PC-3 (cell line): ENCODE results near the gene HERC3. TPM values are rescaled to one million over a fixed set of nuclear protein-coding genes. Genes with fewer than 3 reads are reported as not detected.

Experiments used
- ATAC-seq: fragments of 200-7000 bp; cut with Tn5 transposase; 2 replicates; pipeline ENCODE4 v1.9.1; 2020; ENCODE audit warnings: mild to moderate bottlenecking, moderate library complexity
- BruUV-seq: library from RNA; stranded (reverse); fragments of 400-500 nt; replicated peaks from 2 replicates; lab custom pipeline; 2021; lab: Mats Ljungman, UMichigan
- CTCF ChIA-PET: fragments of 300-600 bp; sonication (Branson Sonifier 250); formaldehyde crosslinking; loops from one replicate; lab custom pipeline; 2022; ENCODE audit warnings: antibody characterized with exemption; lab: Charles Lee
- POLR2A ChIA-PET: fragments of 300-600 bp; sonication (Branson Sonifier 250); formaldehyde crosslinking; loops from one replicate; lab custom pipeline; 2022; ENCODE audit warnings: antibody characterized with exemption; ENCODE audit not compliant: unreplicated experiment; lab: Charles Lee
- DNase-seq: peaks from one replicate; pipeline ENCODE4 v3.0.0-alpha.2; 2015
- H2AFZ ChIP-seq: fragments of 300-600 bp; sonication (generic); 2 replicates; pipeline ENCODE4 v1.6.0; 2016; ENCODE audit warnings: antibody characterized with exemption, low read length
- H3F3A ChIP-seq: fragments of 300-600 bp; sonication (generic); one replicate; pipeline ENCODE4 v1.6.0; 2017; ENCODE audit warnings: antibody characterized with exemption, low read length, control low read depth, mild to moderate bottlenecking; ENCODE audit not compliant: unreplicated experiment
- H3K27ac ChIP-seq: fragments of 300-600 bp; sonication (generic); 2 replicates; pipeline ENCODE4 v1.5.1; 2016; ENCODE audit warnings: mild to moderate bottlenecking, low read length
- H3K27me3 ChIP-seq: fragments of 300-600 bp; sonication (generic); 2 replicates; pipeline ENCODE4 v1.6.1; 2016; ENCODE audit warnings: low read length, mixed read lengths
- H3K36me3 ChIP-seq: fragments of 300-600 bp; sonication (generic); 2 replicates; pipeline ENCODE4 v1.6.1; 2016; ENCODE audit warnings: low read depth, mixed run types, low read length, mixed read lengths
- H3K4me1 ChIP-seq: fragments of 300-600 bp; sonication (generic); 2 replicates; pipeline ENCODE4 v1.5.1; 2016; ENCODE audit warnings: low read length; ENCODE audit not compliant: insufficient read depth
- H3K4me2 ChIP-seq: fragments of 300-600 bp; sonication (generic); 2 replicates; pipeline ENCODE4 v1.6.0; 2016; ENCODE audit warnings: low read length
- H3K4me3 ChIP-seq: fragments of 300-600 bp; sonication (generic); 2 replicates; pipeline ENCODE4 v1.5.1; 2016; ENCODE audit warnings: mild to moderate bottlenecking, low read length, mixed read lengths
- H3K79me2 ChIP-seq: fragments of 300-600 bp; sonication (generic); 2 replicates; pipeline ENCODE4 v1.6.1; 2017; ENCODE audit warnings: low read length, mixed read lengths
- H3K9ac ChIP-seq: fragments of 300-600 bp; sonication (generic); 2 replicates; pipeline ENCODE4 v1.6.0; 2016; ENCODE audit warnings: mild to moderate bottlenecking, low read length
- H3K9me2 ChIP-seq: fragments of 300-600 bp; sonication (generic); replicated peaks from 2 replicates; pipeline ENCODE4 v1.6.1; 2016; ENCODE audit warnings: mixed run types, low read length, mixed read lengths
- H3K9me3 ChIP-seq: fragments of 300-600 bp; sonication (generic); 2 replicates; pipeline ENCODE4 v1.6.1; 2016; ENCODE audit warnings: low read length, mixed read lengths
- H4K20me1 ChIP-seq: fragments of 300-600 bp; sonication (generic); 2 replicates; pipeline ENCODE4 v1.6.1; 2016; ENCODE audit warnings: low read length, mixed read lengths
- CTCF ChIP-seq: fragments of 300-600 bp; sonication (generic); conservative IDR thresholded peaks from 2 replicates; pipeline ENCODE4 v1.5.1; 2017; ENCODE audit warnings: antibody characterized with exemption, low read depth, mild to moderate bottlenecking, low read length
- EZH2 ChIP-seq: fragments of 300-600 bp; sonication (generic); IDR thresholded peaks from one replicate; pipeline ENCODE4 v1.6.1; 2017; ENCODE audit warnings: antibody characterized with exemption, mild to moderate bottlenecking, low read length; ENCODE audit not compliant: unreplicated experiment
- EZH2phosphoT487 ChIP-seq: fragments of 300-600 bp; sonication (generic); IDR thresholded peaks from 2 replicates; pipeline ENCODE4 v1.6.1; 2018; ENCODE audit warnings: mild to moderate bottlenecking, antibody characterized with exemption, low read length, borderline replicate concordance
- intact Hi-C: fragments of 100-400 bp; cut with micrococcal nuclease; formaldehyde crosslinking; loops from 2 replicates; pipeline ENCODE4 v1.9.0; 2023
- total RNA-seq: library from RNA; depleted of rRNA; stranded (reverse); fragments of >200 nt; gene quantifications from 2 replicates; pipeline ENCODE4 v1.2.3, GENCODE V29; 2014

The HERC3 gene
- total RNA-seq, 1 experiment from 2014 or later = 5.2 TPM

GRCh38 chr4:88675543-88675942 is 83.3 kb downstream of the HERC3 start:
- H4K20me1 ChIP-seq = no peaks in the 10 kb centered on the region
- H3K4me1 ChIP-seq = no peaks in the 10 kb centered on the region; the same call in 1 of the 2 replicates
- POLR2A ChIA-PET = no interaction called here
- ATAC-seq (no peak), DNase-seq (no peak)
- H3K27ac ChIP-seq = no peak overlapping the region
- no peak overlapping the region for H3K4me3 ChIP-seq
- no peaks in the 10 kb centered on the region for H3F3A ChIP-seq
- H3K27me3 ChIP-seq = no peaks in the 10 kb centered on the region
- BruUV-seq = no TSS peak
- no peaks in the 10 kb centered on the region for H3K79me2 ChIP-seq
- no peaks in the 10 kb centered on the region for H3K9me3 ChIP-seq
- no peaks in the 10 kb centered on the region for H3K36me3 ChIP-seq
- TF ChIP-seq EZH2phosphoT487 (no peak), CTCF (no peak), EZH2 (no peak)
- no peak overlapping the region for H3K4me2 ChIP-seq
- no peak overlapping the region for H2AFZ ChIP-seq
- intact Hi-C loops = no loop called here
- no peak overlapping the region for H3K9ac ChIP-seq
- H3K9me2 ChIP-seq = no peaks in the 10 kb centered on the region
- CTCF ChIA-PET = no interaction called here

- no peaks in the 10 kb centered on the region for H3K36me3 ChIP-seq
- H3K9me3 ChIP-seq = no peaks in the 10 kb centered on the region
- H3K9me2 ChIP-seq = no peaks in the 10 kb centered on the region
- POLR2A ChIA-PET = no interaction called here
- H3K4me1 ChIP-seq = no peaks in the 10 kb centered on the region
- no peak overlapping the region for H3K27ac ChIP-seq
- no peak overlapping the region for H2AFZ ChIP-seq
- no TSS peak for BruUV-seq
- no peaks in the 10 kb centered on the region for H3K79me2 ChIP-seq
- TF ChIP-seq EZH2phosphoT487 = no peak
- TF ChIP-seq EZH2 = no peak
- TF ChIP-seq CTCF = no peak
- no peaks in the 10 kb centered on the region for H3K27me3 ChIP-seq
- no peaks in the 10 kb centered on the region for H3F3A ChIP-seq
- intact Hi-C loops = no loop called here
- H3K4me3 ChIP-seq = no peak overlapping the region
- no peak for DNase-seq
- no peak for ATAC-seq
- no peak overlapping the region for H3K9ac ChIP-seq
- no peaks in the 10 kb centered on the region for H4K20me1 ChIP-seq
- no peak overlapping the region for H3K4me2 ChIP-seq
- CTCF ChIA-PET = no interaction called here
Measured at GRCh38 chr4:88681209-88681608, 88.9 kb downstream of the HERC3 start.

GRCh38 chr4:88690355-88690754 is 98.1 kb downstream of the HERC3 start:
- Histone ChIP-seq H3K9me3 (no peaks in the 10 kb centered on the region), H3K27ac (no peak overlapping the region), H3K4me2 (no peak overlapping the region), H3K9ac (no peak overlapping the region), H3K36me3 (no peaks in the 10 kb centered on the region), H4K20me1 (no peaks in the 10 kb centered on the region), H3K27me3 (no peaks in the 10 kb centered on the region), H3K9me2 (no peaks in the 10 kb centered on the region), H2AFZ (no peak overlapping the region), H3K4me1 (no peaks in the 10 kb centered on the region), H3K4me3 (no peak overlapping the region), H3F3A (no peaks in the 10 kb centered on the region), H3K79me2 (no peaks in the 10 kb centered on the region)
- ChIA-PET CTCF (no interaction called here), POLR2A (no interaction called here)
- peak; percentile 18; the same call in 1 of the 2 replicates for ATAC-seq
- TF ChIP-seq CTCF (no peak), EZH2phosphoT487 (no peak), EZH2 (no peak)
- peak; percentile 33 for DNase-seq
- intact Hi-C loops = no loop called here
- no TSS peak for BruUV-seq
